Mesenteric fat pad (tissue), 1 donor: ENCODE results near the gene ARPC1B. TPM values are rescaled to one million over a fixed set of nuclear protein-coding genes. Genes with fewer than 3 reads are reported as not detected.
"Not testable (repeated sequence)": the region's sequence is repeated elsewhere in the genome, so short reads cannot be mapped to it uniquely, and the experiment has no call there.

Experiments
- DNase-seq: peaks from one replicate; pipeline ENCODE4 v3.0.0-alpha.2; 2020; ENCODE audit warnings: low spot score
- total RNA-seq: library from RNA; stranded (reverse); fragmentation: NEBNext Ultra II Directional; extraction: Animal tissue kit (Norgen Biotek cat#: 25700); gene quantifications from one replicate; pipeline ENCODE4 v1.2.1, GENCODE V29; 2021
- donor health status: DM: yes; HTN: yes; CAD: no.

Gene ARPC1B
- total RNA-seq, 1 donor from 2014 or later: 159 TPM

GRCh38 chr7:99387239-99387635, 12.7 kb downstream of the ARPC1B start:
- DNase-seq: not testable (repeated sequence)

GRCh38 chr7:99387912-99388311, 13.4 kb downstream of the ARPC1B start:
- no peak for DNase-seq

DNA sequence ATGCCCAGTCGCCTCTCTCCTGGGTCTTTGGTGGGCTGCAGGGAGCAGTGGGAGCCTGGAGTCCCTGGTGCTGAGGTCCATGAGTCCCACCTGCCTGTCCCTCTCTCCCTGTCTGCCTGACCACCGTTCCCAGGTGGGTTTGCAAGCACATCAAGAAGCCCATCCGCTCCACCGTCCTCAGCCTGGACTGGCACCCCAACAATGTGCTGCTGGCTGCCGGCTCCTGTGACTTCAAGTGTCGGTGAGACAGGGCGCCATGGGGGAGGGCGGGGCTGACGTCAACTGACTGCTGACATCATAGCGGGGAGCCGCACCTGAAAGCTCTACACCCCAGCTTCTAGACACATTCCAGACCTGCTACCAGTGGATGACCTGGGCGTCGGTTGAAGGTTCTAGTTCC, 15.2 kb downstream of the ARPC1B start:
- no peak for DNase-seq

GRCh38 chr7:99390941-99391602, 16.5 kb downstream of the ARPC1B start:
- DNase-seq: no peak

DNA sequence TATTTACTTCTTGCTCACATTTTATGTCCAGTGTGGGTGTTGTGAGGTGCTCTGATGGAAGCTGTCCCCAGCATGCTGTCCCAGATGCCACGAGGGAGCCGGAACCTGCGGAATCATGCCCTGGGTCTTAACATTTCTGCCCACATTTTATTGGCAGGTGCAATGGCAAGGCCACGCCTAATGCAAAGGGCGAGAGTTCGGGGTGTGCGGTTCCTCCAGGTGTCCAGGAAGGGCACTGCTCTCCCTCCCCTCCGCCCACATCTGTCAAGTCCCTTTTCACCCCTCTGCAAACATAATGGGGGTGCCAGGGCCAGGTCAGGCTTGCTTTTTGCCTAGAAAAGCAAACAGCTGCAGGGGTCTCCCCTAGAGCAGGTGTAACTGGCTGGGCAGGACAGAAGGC, 17.5 kb downstream of the ARPC1B start:
- DNase-seq: no peak

DNA sequence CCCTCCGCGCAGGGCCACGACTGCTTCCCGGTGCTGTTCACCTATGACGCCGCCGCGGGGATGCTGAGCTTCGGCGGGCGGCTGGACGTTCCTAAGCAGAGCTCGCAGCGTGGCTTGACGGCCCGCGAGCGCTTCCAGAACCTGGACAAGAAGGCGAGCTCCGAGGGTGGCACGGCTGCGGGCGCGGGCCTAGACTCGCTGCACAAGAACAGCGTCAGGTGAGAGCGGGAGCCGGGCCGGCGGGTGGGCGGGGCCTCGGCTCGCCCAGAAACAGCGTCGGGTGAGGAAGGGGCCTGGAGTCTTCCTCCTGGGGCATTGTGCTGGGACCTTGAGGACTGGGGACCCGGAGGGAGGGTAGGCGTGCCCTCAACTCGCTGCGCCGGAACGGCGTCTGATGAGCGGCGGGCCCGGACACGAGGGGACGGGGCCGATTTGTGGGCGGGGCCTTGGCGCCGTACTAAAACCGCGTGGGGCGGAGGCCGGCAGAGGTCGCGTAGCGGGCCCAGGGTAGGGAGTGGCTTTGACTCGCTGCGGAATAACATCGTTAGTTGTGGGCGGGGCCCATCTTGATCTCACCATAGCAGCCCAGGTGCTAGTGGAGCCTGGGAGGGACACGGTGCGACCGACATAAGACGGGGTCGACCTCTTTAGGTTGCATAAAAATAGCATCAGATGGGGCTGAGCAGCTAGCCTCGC, 18.3 kb downstream of the ARPC1B start:
- DNase-seq: no peak

GRCh38 chr7:99393355-99394187, 19.0 kb downstream of the ARPC1B start:
- no peak for DNase-seq

DNA sequence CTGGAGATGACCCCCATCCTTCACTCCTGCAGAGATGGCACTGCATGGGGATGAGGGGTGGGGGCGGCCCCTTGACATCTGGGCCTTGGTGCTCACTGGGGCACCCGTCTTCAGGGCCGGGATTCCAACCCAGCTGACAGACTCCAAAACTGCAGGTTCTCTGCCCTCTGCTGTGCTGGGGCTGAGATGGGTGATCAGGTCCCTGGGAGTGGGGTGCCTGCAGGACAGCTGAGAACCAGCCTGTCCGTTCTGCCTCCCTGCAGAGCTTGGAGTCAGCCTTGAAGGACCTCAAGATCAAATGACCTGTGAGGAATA, 19.6 kb downstream of the ARPC1B start:
- no peak for DNase-seq

DNA sequence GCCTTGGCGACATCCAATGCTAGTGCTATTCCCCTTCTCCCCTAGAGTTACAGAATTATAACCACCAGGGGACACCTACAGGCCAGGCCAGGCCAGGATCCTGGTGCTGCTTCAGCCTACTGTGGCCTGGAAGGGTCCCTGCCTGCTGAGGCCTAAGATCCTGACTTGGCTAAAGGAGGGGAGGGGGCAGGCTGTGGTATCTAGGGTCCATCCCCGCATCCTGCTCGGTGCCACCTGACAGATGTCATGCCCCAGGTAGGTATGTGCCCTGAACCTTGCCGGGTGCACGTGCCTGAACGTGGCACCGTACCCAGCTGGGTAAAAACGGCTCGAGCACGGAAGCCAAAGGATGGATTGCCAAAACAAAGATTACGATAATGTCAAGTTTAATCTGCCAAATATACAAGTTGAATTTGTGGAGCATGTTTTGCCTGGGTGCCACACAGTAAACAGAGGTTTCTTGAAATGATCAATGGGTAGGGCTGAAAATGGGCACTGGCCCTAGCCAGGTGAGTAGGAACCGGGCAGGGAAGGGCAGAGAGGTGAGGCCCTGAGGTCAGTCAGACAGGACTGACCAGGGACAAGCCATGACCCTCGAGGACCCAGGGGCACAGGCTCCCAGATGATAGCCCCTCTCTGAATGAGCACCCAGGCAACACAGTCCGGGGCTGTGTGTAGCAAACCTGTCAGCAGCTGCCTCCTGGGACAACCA, 21.2 kb downstream of the ARPC1B start:
- no peak for DNase-seq

- no peak for DNase-seq
Observed at GRCh38 chr7:99396418-99397296, 22.1 kb downstream of the ARPC1B start.

GRCh38 chr7:99397297-99397983, 22.9 kb downstream of the ARPC1B start:
- no peak for DNase-seq

DNA sequence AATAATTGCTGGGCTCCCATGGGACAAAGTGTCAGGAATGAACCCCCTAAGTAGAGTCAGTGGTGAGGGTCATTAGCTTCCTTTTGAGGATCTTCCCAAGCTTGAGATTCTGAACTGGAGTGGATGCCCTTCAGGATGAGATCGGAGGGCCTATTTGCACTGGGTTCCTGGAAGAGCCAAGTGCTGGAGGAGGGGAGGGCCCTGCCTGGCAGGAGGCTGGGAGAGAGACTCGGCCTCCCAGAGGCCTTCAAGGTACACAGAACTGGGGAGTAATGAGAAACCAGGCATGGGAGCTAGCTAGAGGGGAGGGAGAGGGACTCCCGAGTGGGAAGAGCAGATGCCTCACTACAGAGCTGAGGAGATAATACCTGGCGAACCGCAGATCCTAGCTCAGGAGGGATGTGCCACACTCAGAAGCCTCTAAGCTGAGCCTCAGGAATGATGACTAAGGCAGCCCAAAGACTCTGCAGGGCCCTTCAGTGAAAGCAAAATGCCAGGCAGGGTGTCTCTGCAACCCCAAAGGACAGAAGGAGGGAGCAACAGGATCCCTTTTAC, 24.4 kb downstream of the ARPC1B start:
- no peak for DNase-seq

GRCh38 chr7:99399597-99399996, 25.1 kb downstream of the ARPC1B start:
- no peak for DNase-seq

DNA sequence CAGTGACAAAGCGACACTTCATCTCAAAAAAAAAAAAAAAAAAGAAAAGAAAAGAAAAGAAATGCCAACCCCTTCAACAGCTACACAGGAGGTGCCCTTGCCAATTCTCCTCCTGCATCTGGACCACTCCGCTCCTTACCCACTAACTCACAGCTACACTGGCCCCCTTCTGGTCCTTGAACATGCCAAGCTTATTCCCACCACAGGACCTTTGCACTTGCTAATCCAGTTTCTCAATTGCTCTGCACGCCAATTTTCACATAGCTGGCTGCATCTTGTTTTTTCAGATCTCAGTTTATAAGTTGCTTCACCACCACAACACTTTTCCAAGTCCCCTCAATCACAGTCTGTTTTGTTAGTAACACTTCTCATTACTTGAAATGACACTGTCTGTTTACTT, 28.3 kb downstream of the ARPC1B start:
- no peak for DNase-seq

DNA sequence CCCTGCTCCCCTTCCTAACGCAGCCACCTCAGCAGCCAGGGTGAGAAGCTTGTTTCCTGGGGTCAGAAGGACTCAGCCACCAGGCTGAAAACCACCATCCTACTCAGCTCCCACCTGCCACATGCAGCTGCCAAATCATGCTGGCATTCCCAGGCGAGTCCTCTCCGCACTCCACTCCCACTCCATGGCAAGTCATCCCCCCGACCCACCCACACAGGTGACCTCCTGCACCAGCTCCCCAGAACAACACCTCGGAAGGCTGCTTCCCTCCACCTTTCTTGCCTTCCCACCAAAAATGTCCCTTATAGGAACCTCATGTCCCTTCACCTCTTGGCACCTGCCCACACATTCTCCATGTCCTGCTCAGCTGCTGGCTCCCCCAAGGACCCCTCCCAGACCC, 29.2 kb downstream of the ARPC1B start:
- DNase-seq: no peak

- no peak for DNase-seq
Observed at GRCh38 chr7:99404235-99404976, 29.9 kb downstream of the ARPC1B start.

- DNase-seq: no peak
Observed at GRCh38 chr7:99404977-99405320, 30.4 kb downstream of the ARPC1B start.

GRCh38 chr7:99406557-99406956, 32.0 kb downstream of the ARPC1B start:
- no peak for DNase-seq

GRCh38 chr7:99407872-99408378, 33.4 kb downstream of the ARPC1B start:
- peak; percentile 93 for DNase-seq
